SH-SY5Y (cell line): ENCODE results near the gene PTAFR.

Experiments
- GATA2 ChIP-seq: IDR thresholded peaks from 2 replicates; pipeline ENCODE4 v1.6.1; 2011; ENCODE audit warnings: mild to moderate bottlenecking, low read depth, low read length
- GATA3 ChIP-seq: IDR thresholded peaks from 2 replicates; pipeline ENCODE4 v1.6.1; 2011; ENCODE audit warnings: low read depth, mild to moderate bottlenecking, low read length, moderate library complexity

GRCh38 chr1:28190337-28190979, 14.0 kb upstream of the PTAFR start:
- TF ChIP-seq GATA3 = no peak
- no peak for TF ChIP-seq GATA2
